H1 (cell line): ENCODE data around the gene CARD14. TPM values are rescaled to one million over a fixed set of nuclear protein-coding genes. Genes with fewer than 3 reads are reported as not detected.

Source experiments
- CTCF ChIA-PET: fragments of 300-600 bp; sonication (Branson Sonifier 250); formaldehyde crosslinking; loops from one replicate; lab custom pipeline; 2021; ENCODE audit not compliant: partially characterized antibody; lab: Charles Lee
- POLR2A ChIA-PET: fragments of 300-600 bp; sonication (Branson Sonifier 250); formaldehyde crosslinking; loops from one replicate; lab custom pipeline; 2021; ENCODE audit warnings: inconsistent platforms; ENCODE audit not compliant: partially characterized antibody; lab: Charles Lee
- DNase-seq, 2 experiments: peaks; one replicate each; pipeline versions ENCODE4 v3.0.0 to v3.0.0-alpha.2; 2010 to 2022; ENCODE audit warnings: low spot score in 2 of 2, low read depth in 1 of 2, mixed read lengths in 1 of 2
- FAIRE-seq: peaks from 2 replicates; lab custom pipeline; 2011; peaks lifted over from hg19 to GRCh38; lab: Jason Lieb, UNC
- H2AFZ ChIP-seq: 2 replicates; pipeline ENCODE4 v1.8.1; 2012; ENCODE audit warnings: low read length, inconsistent platforms
- H2AK5ac ChIP-seq: 2 replicates; pipeline ENCODE4 v1.6.1; 2013; ENCODE audit warnings: low read depth, low read length
- H2BK120ac ChIP-seq: replicated peaks from 2 replicates; pipeline ENCODE3; 2013; ENCODE audit warnings: low read depth, low read length, inconsistent platforms
- H2BK12ac ChIP-seq: 2 replicates; pipeline ENCODE4 v1.6.1; 2013; ENCODE audit warnings: low read depth, low read length
- H2BK15ac ChIP-seq: 2 replicates; pipeline ENCODE4 v1.6.1; 2013; ENCODE audit warnings: low read length
- H2BK20ac ChIP-seq: 2 replicates; pipeline ENCODE4 v1.6.1; 2013; ENCODE audit warnings: low read length
- H2BK5ac ChIP-seq: 2 replicates; pipeline ENCODE4 v1.6.1; 2013; ENCODE audit warnings: low read depth, low read length
- H3K14ac ChIP-seq: 2 replicates; pipeline ENCODE4 v1.6.1; 2013; ENCODE audit warnings: inconsistent platforms; ENCODE audit not compliant: insufficient read length
- H3K18ac ChIP-seq: 2 replicates; pipeline ENCODE4 v1.6.1; 2013; ENCODE audit warnings: low read length; ENCODE audit errors: extremely low read depth
- H3K23ac ChIP-seq: 2 replicates; pipeline ENCODE4 v1.6.1; 2013; ENCODE audit warnings: inconsistent platforms; ENCODE audit not compliant: insufficient read length
- H3K23me2 ChIP-seq: 2 replicates; pipeline ENCODE4 v1.6.1; 2013; ENCODE audit warnings: low read depth, low read length
- H3K27ac ChIP-seq: 2 replicates; pipeline ENCODE4 v1.6.1; 2011; ENCODE audit warnings: low read depth, low read length, inconsistent platforms
- H3K27me3 ChIP-seq, 4 experiments: replicated peaks in 1 of 4; 1 replicate in 1 of 4; 2 replicates in 3 of 4; pipeline versions ENCODE4 v1.6.1 to v1.8.1; 2011 to 2013; ENCODE audit warnings: low read length in 3 of 4, mild to moderate bottlenecking in 3 of 4, inconsistent platforms in 2 of 4, mixed read lengths in 2 of 4, moderate library complexity in 1 of 4; ENCODE audit not compliant: control insufficient read depth in 3 of 4, insufficient read depth in 3 of 4; ENCODE audit errors: extremely low read depth in 1 of 4
- H3K36me3 ChIP-seq, 4 experiments: 2 replicates each; pipeline versions ENCODE4 v1.6.1 to v1.8.1; 2011 to 2013; ENCODE audit warnings: mild to moderate bottlenecking in 4 of 4, low read length in 3 of 4, moderate library complexity in 2 of 4, control low read depth in 1 of 4, inconsistent platforms in 1 of 4; ENCODE audit not compliant: insufficient read depth in 4 of 4, control insufficient read depth in 2 of 4
- H3K4ac ChIP-seq: replicated peaks from 2 replicates; pipeline ENCODE3; 2013; ENCODE audit warnings: low read length, low read depth, mixed read lengths, inconsistent platforms; ENCODE audit not compliant: insufficient read length
- H3K4me1 ChIP-seq, 4 experiments: replicated peaks in 1 of 4; 1 replicate in 1 of 4; 2 replicates in 3 of 4; pipeline versions ENCODE4 v1.6.1 to v1.8.1; 2011 to 2013; ENCODE audit warnings: low read length in 3 of 4, inconsistent platforms in 2 of 4, mixed read lengths in 1 of 4; ENCODE audit not compliant: insufficient read depth in 4 of 4, control insufficient read depth in 3 of 4
- H3K4me2 ChIP-seq, 2 experiments: 2 replicates each; pipeline versions ENCODE4 v1.6.1 to v1.8.1; 2011 to 2013; ENCODE audit warnings: low read depth in 2 of 2, low read length in 2 of 2, control low read depth in 1 of 2, inconsistent platforms in 1 of 2, mild to moderate bottlenecking in 1 of 2; ENCODE audit not compliant: insufficient read depth in 1 of 2
- H3K4me3 ChIP-seq, 4 experiments: fragments of 200-600, 300-600 bp in 1 of 4; sonication (generic), shearing (Covaris generic), sonication (Bioruptor Twin) in 1 of 4; 2 replicates each; pipeline versions ENCODE4 v1.5.1 to v1.8.1; 2011 to 2016; ENCODE audit warnings: low read length in 4 of 4, low read depth in 3 of 4, control low read depth in 2 of 4, inconsistent platforms in 2 of 4, mild to moderate bottlenecking in 2 of 4, mixed read lengths in 1 of 4, moderate library complexity in 1 of 4; ENCODE audit not compliant: insufficient read depth in 2 of 4; ENCODE audit errors: extremely low read depth in 1 of 4
- H3K56ac ChIP-seq: replicated peaks from 2 replicates; pipeline ENCODE3; 2013; ENCODE audit warnings: low read depth, mild to moderate bottlenecking, mixed read lengths, low read length, inconsistent platforms; ENCODE audit not compliant: insufficient read length
- H3K79me1 ChIP-seq: 2 replicates; pipeline ENCODE4 v1.6.1; 2013; ENCODE audit warnings: low read depth, low read length, control low read depth
- H3K79me2 ChIP-seq, 2 experiments: 2 replicates each; pipeline versions ENCODE4 v1.6.1 to v1.8.1; 2012 to 2013; ENCODE audit warnings: low read length in 2 of 2, mild to moderate bottlenecking in 2 of 2, inconsistent platforms in 1 of 2; ENCODE audit not compliant: insufficient read depth in 2 of 2, control insufficient read depth in 1 of 2
- H3K9ac ChIP-seq, 4 experiments: replicated peaks in 1 of 4; 1 replicate in 1 of 4; 2 replicates in 3 of 4; pipeline versions ENCODE4 v1.6.1 to v1.8.1; 2011 to 2013; ENCODE audit warnings: low read depth in 3 of 4, low read length in 3 of 4, control low read depth in 2 of 4, mild to moderate bottlenecking in 2 of 4, moderate library complexity in 2 of 4, inconsistent platforms in 1 of 4; ENCODE audit errors: extremely low read depth in 1 of 4
- H3K9me3 ChIP-seq, 2 experiments: 2 replicates each; pipeline versions ENCODE4 v1.6.1 to v1.8.1; 2012 to 2013; ENCODE audit warnings: mild to moderate bottlenecking in 2 of 2, moderate library complexity in 2 of 2, control low read depth in 1 of 2, inconsistent platforms in 1 of 2, low read depth in 1 of 2, low read length in 1 of 2, mixed read lengths in 1 of 2; ENCODE audit not compliant: insufficient read depth in 2 of 2
- H4K20me1 ChIP-seq, 2 experiments: replicated peaks in 1 of 2; 2 replicates each; pipeline versions ENCODE3 to v1.8.1; 2011 to 2013; ENCODE audit warnings: inconsistent platforms in 2 of 2, low read length in 2 of 2, mild to moderate bottlenecking in 1 of 2; ENCODE audit not compliant: insufficient read depth in 2 of 2, control insufficient read depth in 1 of 2
- H4K5ac ChIP-seq: 2 replicates; pipeline ENCODE4 v1.6.1; 2013; ENCODE audit warnings: low read length, low read depth, mixed read lengths, inconsistent platforms; ENCODE audit not compliant: insufficient read length
- H4K8ac ChIP-seq: 2 replicates; pipeline ENCODE4 v1.8.0; 2013; ENCODE audit warnings: mild to moderate bottlenecking, moderate library complexity, low read length, inconsistent platforms; ENCODE audit not compliant: insufficient read depth; ENCODE audit errors: extremely low read depth
- H4K91ac ChIP-seq: replicated peaks from 2 replicates; pipeline ENCODE3; 2013; ENCODE audit warnings: low read length, mixed read lengths, inconsistent platforms; ENCODE audit not compliant: insufficient read length
- KDM4A ChIP-seq: IDR thresholded peaks from one replicate; pipeline ENCODE4 v1.7.1; 2012; ENCODE audit warnings: low read depth, mild to moderate bottlenecking, moderate library complexity, low read length, inconsistent platforms; ENCODE audit not compliant: severe bottlenecking
- WGBS, 2 experiments: shearing (Covaris generic) in 1 of 2; methylation state at CpG; one replicate each; pipeline versions ENCODE4 v1.1.6 to v1.1.7; 2013 to 2015; ENCODE audit warnings: low lambda C conversion rate in 2 of 2, mixed read lengths in 2 of 2, inconsistent platforms in 1 of 2, low coverage in 1 of 2, missing lambda C conversion rate in 1 of 2; ENCODE audit not compliant: insufficient replicate concordance in 2 of 2, insufficient coverage in 1 of 2, insufficient read length in 1 of 2; ENCODE audit errors: extremely low coverage in 1 of 2, missing lambda C conversion rate in 1 of 2; 5-methylcytosine and 5-hydroxymethylcytosine counted together
- polyA plus RNA-seq, 7 experiments: library from polyadenylated mRNA; depleted of rRNA in 3 of 7; stranded (reverse) in 5 of 7; unstranded in 2 of 7; fragments of >200 nt in 5 of 7; fragments of 200-250 nt in 2 of 7; gene quantifications; 1 replicate in 5 of 7; 2 replicates in 1 of 7; 4 replicates in 1 of 7; pipeline versions ENCODE4 v1.2.1 to v1.2.3, GENCODE V29; 2011 to 2013; ENCODE audit warnings: missing spikeins in 2 of 7, mixed read lengths in 2 of 7
- total RNA-seq: library from RNA; stranded (reverse); fragmentation: NEBNext Ultra II Directional; extraction: Animal tissue kit (Norgen Biotek cat#: 25700); gene quantifications from 2 replicates; pipeline ENCODE4 v1.2.1, GENCODE V29; 2021

Gene CARD14
- total and polyA plus RNA-seq, 2 of the 8 experiments (the other 6 are each of a cell fraction or from before 2014, with no cell fraction given) = 0.08 TPM; not detected in 1

DNA sequence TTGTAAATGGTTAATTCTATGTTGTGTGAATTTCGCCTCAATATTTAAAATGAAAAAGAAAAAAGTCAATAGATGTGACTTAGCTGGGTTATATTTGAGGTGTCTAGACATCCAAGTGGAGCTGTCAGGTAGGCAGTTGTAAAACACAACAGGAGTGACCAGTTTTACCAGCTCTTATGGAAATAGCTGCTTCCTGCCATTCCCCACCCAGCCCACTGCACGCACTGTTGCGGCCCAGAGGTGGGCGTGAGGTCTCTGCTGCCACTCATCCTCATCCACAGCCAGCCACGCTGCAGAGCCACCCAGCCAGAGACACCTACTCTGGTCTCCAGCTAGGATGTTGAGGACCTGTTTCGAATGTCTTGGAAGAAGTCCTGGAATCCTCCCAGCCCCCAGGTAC is 3.4 kb upstream of the CARD14 start:
- Histone ChIP-seq H3K79me2 (no peaks in the 10 kb centered on the region), H3K4me2 (no peak overlapping the region), H3K4ac (no peak overlapping the region), H3K23me2 (no peaks in the 10 kb centered on the region), H3K27me3 (no peaks in the 10 kb centered on the region; a peak in 1 of 7 replicates), H3K36me3 (no peaks in the 10 kb centered on the region), H3K79me1 (no peaks in the 10 kb centered on the region), H4K5ac (no peak overlapping the region), H2AK5ac (no peak overlapping the region), H2AFZ (no peak overlapping the region), H3K14ac (no peak overlapping the region), H2BK12ac (no peak overlapping the region), H2BK120ac (no peak overlapping the region), H2BK15ac (no peak overlapping the region), H3K9ac (no peak overlapping the region), H3K27ac (no peak overlapping the region), H3K56ac (no peak overlapping the region), H2BK20ac (no peak overlapping the region), H4K91ac (no peak overlapping the region), H3K4me1 (peaks cover 0 to 4% (median 3%) of the 10 kb centered on the region in 4 experiments; a peak in 3 of 7 replicates), H3K4me3 (no peak overlapping the region), H3K23ac (no peak overlapping the region), H2BK5ac (no peak overlapping the region), H3K9me3 (no peaks in the 10 kb centered on the region), H3K18ac (no peak overlapping the region), H4K8ac (no peak overlapping the region), H4K20me1 (no peaks in the 10 kb centered on the region)
- TF ChIP-seq KDM4A = no peak
- FAIRE-seq (no peak), DNase-seq (no peak)
- POLR2A ChIA-PET = no interaction called here
- WGBS, 2 experiments = 94% methylated on average over 6 of the region's 6 CpGs; no CpG with 5 or more reads in 1 of the 2 experiments
- CTCF ChIA-PET = interaction anchor here (0.8 to 1.9 kb wide), 4 partner anchors 9 to 308 kb away, joined by 3 to 7 read pairs (median 4); no protein-coding TSS in a partner anchor
